DMS79 treated with DMSO at 0.1 percent for 48 hours (cell line): ENCODE measurements around the gene UMAD1.

Experiments used
- DNase-seq: peaks from one replicate; lab custom pipeline; 2025; lab: John Stamatoyannopoulos, UW

Gene UMAD1

GRCh38 chr7:7830122-7830878, 189.7 kb downstream of the UMAD1 start:
- peak; percentile 38 for DNase-seq

GRCh38 chr7:7832518-7832917, 192.0 kb downstream of the UMAD1 start:
- no peak for DNase-seq

GRCh38 chr7:7834761-7835160, 194.2 kb downstream of the UMAD1 start:
- no peak for DNase-seq

GRCh38 chr7:7841027-7841426, 200.5 kb downstream of the UMAD1 start:
- DNase-seq: no peak

- DNase-seq: no peak
Observed at GRCh38 chr7:7843240-7843639, 202.7 kb downstream of the UMAD1 start.

DNA sequence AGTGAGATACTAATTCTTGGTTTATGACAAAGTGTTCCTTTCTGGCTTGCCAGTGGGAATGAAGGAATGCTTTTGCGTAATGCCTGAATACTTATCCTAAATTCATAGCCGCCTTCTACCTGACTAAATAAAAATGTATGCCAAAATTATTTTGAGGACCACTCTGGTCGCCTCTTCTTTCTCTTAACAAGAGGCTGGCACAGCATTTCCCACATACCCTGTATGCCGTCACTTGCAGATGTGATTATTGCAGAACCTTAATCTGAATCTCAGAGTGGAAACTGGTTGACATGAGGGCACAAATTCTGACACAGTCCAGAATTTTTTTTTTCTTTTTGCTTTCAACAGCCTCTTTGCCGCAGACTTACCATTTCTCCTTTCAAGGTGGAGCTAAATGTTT, 203.4 kb downstream of the UMAD1 start:
- DNase-seq: no peak

GRCh38 chr7:7848246-7848645, 207.7 kb downstream of the UMAD1 start:
- no peak for DNase-seq

- no peak for DNase-seq
Observed at GRCh38 chr7:7848892-7849291, 208.3 kb downstream of the UMAD1 start.

DNA sequence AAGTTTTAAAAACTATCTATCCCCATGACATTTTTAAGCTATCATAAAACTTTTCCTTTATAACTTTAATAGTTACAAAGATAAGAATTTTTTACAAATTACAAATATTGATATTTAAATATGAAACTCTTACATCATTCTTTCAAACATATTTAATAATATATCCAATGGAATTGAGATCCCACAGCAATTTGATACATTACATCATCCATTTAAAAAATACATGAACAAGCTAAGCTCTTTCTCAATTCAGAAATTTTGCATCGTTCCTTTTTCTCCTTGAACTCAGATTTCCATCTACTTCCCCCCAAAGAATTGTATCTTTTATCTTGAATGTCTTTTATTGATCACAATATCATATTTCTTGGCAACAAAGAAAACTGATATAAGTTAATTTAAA, 209.6 kb downstream of the UMAD1 start:
- no peak for DNase-seq

- no peak for DNase-seq
Observed at GRCh38 chr7:7851381-7851780, 210.8 kb downstream of the UMAD1 start.

GRCh38 chr7:7851991-7852390, 211.4 kb downstream of the UMAD1 start:
- DNase-seq: no peak

GRCh38 chr7:7857143-7857583, 216.6 kb downstream of the UMAD1 start:
- DNase-seq: no peak

DNA sequence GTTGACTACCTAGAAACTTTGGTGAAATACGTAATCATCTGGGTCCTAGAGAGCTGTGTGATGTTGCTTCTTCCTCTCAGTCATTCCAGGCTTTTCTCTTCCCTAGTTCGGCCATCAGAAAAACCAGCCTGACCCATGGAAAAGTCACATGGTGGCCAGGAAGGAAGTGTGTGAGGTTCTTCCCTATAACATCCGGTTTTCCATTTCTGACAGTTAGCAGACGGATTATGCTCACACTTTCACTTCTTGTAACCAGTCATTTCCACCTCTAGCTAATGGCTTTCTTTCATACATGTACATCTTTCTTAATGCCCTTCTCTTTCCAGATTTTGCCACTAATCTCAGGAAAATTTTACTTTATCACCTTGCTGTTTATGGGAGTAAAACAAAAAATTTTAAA, 218.0 kb downstream of the UMAD1 start:
- no peak for DNase-seq

- no peak for DNase-seq
Observed at GRCh38 chr7:7859411-7859810, 218.9 kb downstream of the UMAD1 start.

DNA sequence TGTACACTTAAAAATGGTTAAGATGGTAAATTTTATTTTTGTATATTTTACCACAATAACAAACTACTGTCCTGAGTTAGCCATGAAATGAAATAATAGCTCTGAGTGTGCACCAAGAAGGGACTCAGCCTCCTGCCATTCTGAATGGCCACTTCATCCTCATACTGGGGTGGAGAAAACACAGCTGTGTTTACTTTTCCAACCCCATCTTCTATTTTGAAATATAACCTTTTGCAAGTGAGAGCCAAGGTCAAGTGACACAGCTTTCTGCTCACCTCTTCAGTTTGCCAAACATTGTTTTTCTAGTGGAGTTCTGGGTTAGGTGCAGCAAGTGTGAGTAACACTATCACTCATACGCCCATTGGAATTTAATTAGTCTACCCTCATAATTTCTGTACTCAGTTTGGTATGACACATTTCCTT, 220.7 kb downstream of the UMAD1 start:
- DNase-seq: peak; percentile 85

DNA sequence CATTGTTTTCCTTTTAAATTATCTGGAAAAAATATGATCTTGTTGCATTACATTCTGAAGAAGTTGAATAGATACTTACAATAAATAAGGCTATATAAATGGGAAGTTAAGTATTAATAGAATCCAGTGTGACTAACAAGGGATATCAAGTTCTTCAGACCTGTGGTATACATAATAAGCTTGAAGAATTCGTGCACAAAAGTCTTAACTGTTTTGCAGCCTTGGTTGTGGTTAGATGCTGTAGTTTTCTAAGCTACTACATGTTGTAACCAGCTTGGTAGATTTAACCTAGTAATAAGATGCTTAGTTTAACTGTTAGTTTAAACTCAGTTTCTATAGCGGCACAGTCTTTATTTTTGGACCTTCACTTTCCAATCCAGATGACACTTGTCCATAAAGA, 221.8 kb downstream of the UMAD1 start:
- DNase-seq: no peak

DNA sequence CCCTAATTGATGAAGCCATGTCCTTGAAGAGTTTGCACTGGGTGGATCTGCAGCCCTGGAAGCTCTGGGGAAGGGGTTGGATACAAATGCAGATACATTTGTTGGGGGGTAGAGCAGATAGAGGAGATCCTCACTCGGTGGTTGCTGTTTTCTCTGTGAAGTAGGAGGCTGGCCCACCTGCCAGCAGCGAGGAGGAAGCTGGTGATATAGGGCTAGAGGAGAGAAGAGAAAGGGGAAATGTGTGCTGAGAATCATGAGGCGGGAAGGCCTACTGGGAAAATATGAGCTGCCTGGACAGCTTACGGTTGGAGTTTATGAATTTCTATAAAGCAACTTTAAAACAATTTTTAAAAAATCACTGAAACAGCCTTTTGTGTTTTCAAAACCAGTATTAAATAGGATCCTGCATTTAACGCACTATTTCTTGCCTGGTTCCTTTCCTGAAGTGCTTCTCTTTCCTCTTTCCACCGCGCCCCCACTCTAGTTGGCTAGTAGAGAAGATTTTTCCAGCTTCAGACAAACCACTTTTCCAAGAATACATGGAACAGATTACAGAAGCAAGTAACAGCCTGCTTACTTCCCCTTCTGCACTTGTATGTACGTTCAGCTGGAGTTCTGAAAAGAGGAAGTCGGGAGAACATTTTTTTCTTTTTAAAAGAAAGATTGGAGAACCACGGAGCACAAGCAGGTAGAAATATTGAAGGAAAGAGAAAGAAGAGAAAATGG, 227.5 kb downstream of the UMAD1 start:
- DNase-seq: no peak

- DNase-seq: no peak
Observed at GRCh38 chr7:7868572-7868899, 228.0 kb downstream of the UMAD1 start.

- DNase-seq: peak; percentile 21
Observed at GRCh38 chr7:7869036-7869435, 228.5 kb downstream of the UMAD1 start.

DNA sequence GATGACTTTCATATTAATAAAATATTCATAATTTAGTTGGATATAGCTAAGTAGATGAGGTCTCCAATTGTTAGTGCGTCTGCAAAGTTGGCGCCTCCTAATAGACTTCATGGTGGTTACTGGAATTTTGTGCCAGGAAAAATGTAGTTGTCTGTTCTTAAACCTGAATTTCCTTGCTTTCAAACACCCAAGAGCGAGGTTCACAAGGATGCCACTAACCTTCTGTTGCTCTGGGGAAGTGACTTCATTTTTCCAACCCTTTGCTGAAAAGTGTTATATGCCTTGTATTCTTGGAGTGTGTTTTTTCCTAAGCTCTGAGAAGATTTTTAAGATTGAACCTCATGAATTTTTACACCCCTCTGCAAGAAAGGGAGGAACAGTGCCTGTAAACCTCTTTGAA, 229.1 kb downstream of the UMAD1 start:
- peak; percentile 17 for DNase-seq

GRCh38 chr7:7870555-7870954, 230.0 kb downstream of the UMAD1 start:
- DNase-seq: peak; percentile 81

DNA sequence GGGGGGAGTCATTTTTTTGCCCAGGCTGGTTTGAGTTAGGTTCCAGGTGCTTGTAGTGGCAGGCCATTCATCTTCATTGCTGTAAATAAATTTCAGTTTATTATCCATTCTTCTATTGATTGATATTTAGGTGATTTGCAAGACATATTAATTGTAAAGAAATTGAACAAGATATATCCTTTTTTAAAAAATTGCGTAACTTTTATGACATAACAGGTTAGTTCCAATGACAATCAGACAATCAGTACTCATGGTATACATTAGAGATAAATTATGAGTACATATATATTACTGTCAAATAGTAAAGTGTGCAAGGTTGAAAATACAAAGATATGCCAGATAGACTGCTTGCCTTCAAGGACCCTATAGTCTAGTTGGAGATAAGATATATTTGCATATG, 235.9 kb downstream of the UMAD1 start:
- DNase-seq: no peak

GRCh38 chr7:7881581-7881980, 241.0 kb downstream of the UMAD1 start:
- no peak for DNase-seq

GRCh38 chr7:7882888-7883287, 242.3 kb downstream of the UMAD1 start:
- DNase-seq: no peak
